SH-SY5Y (cell line): ENCODE measurements around the gene MAP4K1.
A peak's percentile ranks its signal among the peaks of the same experiment; 100 is the strongest.

Experiments
- GATA2 ChIP-seq: IDR thresholded peaks from 2 replicates; pipeline ENCODE4 v1.6.1; 2011; ENCODE audit warnings: mild to moderate bottlenecking, low read depth, low read length
- GATA3 ChIP-seq: IDR thresholded peaks from 2 replicates; pipeline ENCODE4 v1.6.1; 2011; ENCODE audit warnings: low read depth, mild to moderate bottlenecking, low read length, moderate library complexity

The MAP4K1 gene

GRCh38 chr19:38658462-38659306, 40.9 kb upstream of the MAP4K1 start:
- no peak for TF ChIP-seq GATA2
- no peak for TF ChIP-seq GATA3

GRCh38 chr19:38657633-38658222, 40.0 kb upstream of the MAP4K1 start:
- TF ChIP-seq GATA2 (no peak), GATA3 (no peak)

GRCh38 chr19:38656171-38656981, 38.6 kb upstream of the MAP4K1 start:
- TF ChIP-seq GATA2 = no peak
- TF ChIP-seq GATA3 = no peak

GRCh38 chr19:38655148-38655824, 37.5 kb upstream of the MAP4K1 start:
- TF ChIP-seq GATA2 = no peak
- no peak for TF ChIP-seq GATA3

- TF ChIP-seq GATA2 = no peak
- TF ChIP-seq GATA3 = no peak
Measured at GRCh38 chr19:38654628-38655055, 36.9 kb upstream of the MAP4K1 start.

- TF ChIP-seq GATA3 (no peak), GATA2 (no peak)
Measured at GRCh38 chr19:38653028-38653571, 35.3 kb upstream of the MAP4K1 start.

GRCh38 chr19:38650911-38651584, 33.3 kb upstream of the MAP4K1 start:
- TF ChIP-seq GATA3 (no peak), GATA2 (no peak)

- no peak for TF ChIP-seq GATA3
- no peak for TF ChIP-seq GATA2
Measured at GRCh38 chr19:38650172-38650775, 32.5 kb upstream of the MAP4K1 start.

- TF ChIP-seq GATA2 (no peak), GATA3 (no peak)
Measured at GRCh38 chr19:38649305-38650171, 31.8 kb upstream of the MAP4K1 start.

- TF ChIP-seq GATA3 (no peak), GATA2 (no peak; the same call in 1 of the 2 replicates)
Measured at GRCh38 chr19:38648769-38649304, 31.1 kb upstream of the MAP4K1 start.

GRCh38 chr19:38647966-38648768, 30.4 kb upstream of the MAP4K1 start:
- peak; percentile 39; the same call in 1 of the 2 replicates for TF ChIP-seq GATA2
- no peak for TF ChIP-seq GATA3
